HEK293 (cell line): ENCODE data around the gene LMF1.

Experiments
- BCL11B ChIP-seq: fragments of 450-650 bp; formaldehyde crosslinking; IDR thresholded peaks from 2 replicates; pipeline ENCODE4 v1.5.1; 2016; ENCODE audit warnings: low read depth, missing biosample characterization, missing genetic modification characterization
- EGR2 ChIP-seq: fragments of 450-650 bp; formaldehyde crosslinking; IDR thresholded peaks from 2 replicates; pipeline ENCODE4 v1.5.1; 2016; ENCODE audit warnings: low read depth, missing biosample characterization, missing genetic modification characterization
- MEIS1 ChIP-seq: sonication (generic); formaldehyde crosslinking; IDR thresholded peaks from 2 replicates; pipeline ENCODE4 v1.8.1; 2022; ENCODE audit warnings: missing genetic modification reagents, mild to moderate bottlenecking, borderline replicate concordance
- SALL2 ChIP-seq: fragments of 450-650 bp; formaldehyde crosslinking; IDR thresholded peaks from 2 replicates; pipeline ENCODE4 v1.5.0; 2017; ENCODE audit warnings: missing biosample characterization, mild to moderate bottlenecking, missing genetic modification characterization, borderline replicate concordance
- SP7 ChIP-seq: fragments of 450-650 bp; formaldehyde crosslinking; IDR thresholded peaks from 2 replicates; pipeline ENCODE4 v1.5.1; 2016; ENCODE audit warnings: missing biosample characterization, missing genetic modification characterization
- ZBTB17 ChIP-seq: fragments of 450-650 bp; formaldehyde crosslinking; IDR thresholded peaks from 2 replicates; pipeline ENCODE4 v1.5.1; 2016; ENCODE audit warnings: missing biosample characterization, missing genetic modification characterization
- ZFP69B ChIP-seq: fragments of 450-650 bp; formaldehyde crosslinking; IDR thresholded peaks from 2 replicates; pipeline ENCODE4 v1.5.1; 2016; ENCODE audit warnings: missing biosample characterization, missing genetic modification characterization
- ZNF174 ChIP-seq: fragments of 450-650 bp; formaldehyde crosslinking; IDR thresholded peaks from 2 replicates; pipeline ENCODE4 v1.5.0; 2017; ENCODE audit warnings: missing biosample characterization, mild to moderate bottlenecking, missing genetic modification characterization
- ZNF184 ChIP-seq: fragments of 450-650 bp; IDR thresholded peaks from 2 replicates; pipeline ENCODE4 v1.5.1; 2018; ENCODE audit warnings: missing biosample characterization, mild to moderate bottlenecking, missing genetic modification characterization
- ZNF211 ChIP-seq: fragments of 450-650 bp; formaldehyde crosslinking; IDR thresholded peaks from 2 replicates; pipeline ENCODE4 v1.5.1; 2016; ENCODE audit warnings: low read depth, missing biosample characterization, missing genetic modification characterization
- ZNF266 ChIP-seq: fragments of 450-650 bp; formaldehyde crosslinking; IDR thresholded peaks from 2 replicates; pipeline ENCODE4 v1.5.1; 2016; ENCODE audit warnings: missing biosample characterization, missing genetic modification characterization, low read depth
- ZNF302 ChIP-seq: fragments of 450-650 bp; formaldehyde crosslinking; IDR thresholded peaks from 2 replicates; pipeline ENCODE4 v1.5.1; 2016; ENCODE audit warnings: missing biosample characterization, missing genetic modification characterization, low read depth
- ZNF416 ChIP-seq: fragments of 450-650 bp; formaldehyde crosslinking; IDR thresholded peaks from 2 replicates; pipeline ENCODE4 v1.5.1; 2016; ENCODE audit warnings: missing biosample characterization, missing genetic modification characterization
- ZNF473 ChIP-seq: fragments of 450-650 bp; formaldehyde crosslinking; IDR thresholded peaks from 2 replicates; pipeline ENCODE4 v1.5.1; 2017; ENCODE audit warnings: missing biosample characterization, missing genetic modification characterization
- ZNF48 ChIP-seq: fragments of 450-650 bp; formaldehyde crosslinking; IDR thresholded peaks from 2 replicates; pipeline ENCODE4 v1.5.1; 2016; ENCODE audit warnings: missing biosample characterization, missing genetic modification characterization
- ZNF544 ChIP-seq: fragments of 450-650 bp; formaldehyde crosslinking; IDR thresholded peaks from 2 replicates; pipeline ENCODE4 v1.5.0; 2017; ENCODE audit warnings: missing biosample characterization, missing genetic modification characterization
- ZNF548 ChIP-seq: fragments of 450-650 bp; formaldehyde crosslinking; IDR thresholded peaks from 2 replicates; pipeline ENCODE4 v1.5.1; 2016; ENCODE audit warnings: missing biosample characterization, missing genetic modification characterization
- ZNF585B ChIP-seq: fragments of 450-650 bp; formaldehyde crosslinking; IDR thresholded peaks from 2 replicates; pipeline ENCODE4 v1.5.1; 2016; ENCODE audit warnings: missing biosample characterization, missing genetic modification characterization
- ZNF624 ChIP-seq: fragments of 450-650 bp; formaldehyde crosslinking; IDR thresholded peaks from 2 replicates; pipeline ENCODE4 v1.5.1; 2017; ENCODE audit warnings: missing biosample characterization, missing genetic modification characterization
- ZNF658 ChIP-seq: fragments of 450-650 bp; formaldehyde crosslinking; IDR thresholded peaks from 2 replicates; pipeline ENCODE4; 2016; ENCODE audit warnings: missing biosample characterization, missing genetic modification characterization
- ZNF670 ChIP-seq: fragments of 450-650 bp; formaldehyde crosslinking; IDR thresholded peaks from 2 replicates; pipeline ENCODE4 v1.5.1; 2016; ENCODE audit warnings: missing biosample characterization, missing genetic modification characterization, low read depth
- ZNF707 ChIP-seq: fragments of 450-650 bp; formaldehyde crosslinking; IDR thresholded peaks from 2 replicates; pipeline ENCODE4 v1.5.1; 2016; ENCODE audit warnings: missing biosample characterization, missing genetic modification characterization
- TF ChIP-seq, protein P1 (sequence below): fragments of 450-650 bp; formaldehyde crosslinking; IDR thresholded peaks from 2 replicates; pipeline ENCODE4 v1.5.1; 2016; ENCODE audit warnings: missing biosample characterization, missing genetic modification characterization, borderline replicate concordance
- TF ChIP-seq, protein P2 (sequence below): fragments of 450-650 bp; formaldehyde crosslinking; IDR thresholded peaks from 2 replicates; pipeline ENCODE4 v1.5.1; 2016; ENCODE audit warnings: missing biosample characterization, missing genetic modification characterization
- TF ChIP-seq, protein P3 (sequence below): fragments of 450-650 bp; formaldehyde crosslinking; IDR thresholded peaks from 2 replicates; pipeline ENCODE4 v1.5.1; 2016; ENCODE audit warnings: missing biosample characterization, missing genetic modification characterization
- TF ChIP-seq, protein P4 (sequence below): fragments of 450-650 bp; formaldehyde crosslinking; IDR thresholded peaks from 2 replicates; pipeline ENCODE4 v1.5.1; 2016; ENCODE audit warnings: missing biosample characterization, missing genetic modification characterization, borderline replicate concordance

Gene LMF1

DNA sequence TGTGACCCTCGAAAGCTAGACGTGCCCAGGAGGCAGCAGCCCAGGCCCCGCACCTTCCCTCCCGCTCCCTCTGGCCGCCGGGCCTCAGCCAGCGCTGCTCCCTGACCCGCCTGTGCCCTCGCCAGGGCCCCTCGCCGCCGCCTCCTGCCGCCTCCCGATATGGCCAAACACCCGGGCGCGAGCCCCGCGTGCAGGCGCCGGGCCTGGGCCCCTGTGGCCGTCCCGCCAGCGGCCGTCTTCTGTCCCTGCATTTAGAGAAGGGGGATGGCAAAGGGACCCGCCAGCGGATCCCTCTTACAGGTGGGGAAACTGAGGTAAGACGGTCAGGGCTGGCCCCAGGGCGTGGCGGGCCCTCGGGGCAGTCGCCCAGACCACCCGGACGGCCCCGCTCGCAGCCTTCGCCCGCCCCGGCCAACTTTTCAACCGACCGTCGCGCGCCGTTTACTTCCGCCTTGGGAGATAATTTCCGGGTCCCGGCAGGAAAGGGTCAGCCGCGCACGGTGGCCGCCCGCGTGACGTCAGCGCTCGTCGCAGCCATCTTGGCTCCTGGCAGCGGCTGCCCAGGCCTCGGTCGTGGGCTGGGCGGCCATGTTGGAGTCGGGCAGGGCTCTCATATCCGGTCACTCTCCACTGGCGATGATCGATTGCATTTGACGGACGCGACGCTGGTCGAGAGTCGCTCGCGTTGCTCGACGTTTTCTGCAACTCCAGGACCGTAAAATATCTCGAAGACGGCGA lies 163.3 kb downstream of the LMF1 start (continued):
- TF ChIP-seq, protein P1, sequence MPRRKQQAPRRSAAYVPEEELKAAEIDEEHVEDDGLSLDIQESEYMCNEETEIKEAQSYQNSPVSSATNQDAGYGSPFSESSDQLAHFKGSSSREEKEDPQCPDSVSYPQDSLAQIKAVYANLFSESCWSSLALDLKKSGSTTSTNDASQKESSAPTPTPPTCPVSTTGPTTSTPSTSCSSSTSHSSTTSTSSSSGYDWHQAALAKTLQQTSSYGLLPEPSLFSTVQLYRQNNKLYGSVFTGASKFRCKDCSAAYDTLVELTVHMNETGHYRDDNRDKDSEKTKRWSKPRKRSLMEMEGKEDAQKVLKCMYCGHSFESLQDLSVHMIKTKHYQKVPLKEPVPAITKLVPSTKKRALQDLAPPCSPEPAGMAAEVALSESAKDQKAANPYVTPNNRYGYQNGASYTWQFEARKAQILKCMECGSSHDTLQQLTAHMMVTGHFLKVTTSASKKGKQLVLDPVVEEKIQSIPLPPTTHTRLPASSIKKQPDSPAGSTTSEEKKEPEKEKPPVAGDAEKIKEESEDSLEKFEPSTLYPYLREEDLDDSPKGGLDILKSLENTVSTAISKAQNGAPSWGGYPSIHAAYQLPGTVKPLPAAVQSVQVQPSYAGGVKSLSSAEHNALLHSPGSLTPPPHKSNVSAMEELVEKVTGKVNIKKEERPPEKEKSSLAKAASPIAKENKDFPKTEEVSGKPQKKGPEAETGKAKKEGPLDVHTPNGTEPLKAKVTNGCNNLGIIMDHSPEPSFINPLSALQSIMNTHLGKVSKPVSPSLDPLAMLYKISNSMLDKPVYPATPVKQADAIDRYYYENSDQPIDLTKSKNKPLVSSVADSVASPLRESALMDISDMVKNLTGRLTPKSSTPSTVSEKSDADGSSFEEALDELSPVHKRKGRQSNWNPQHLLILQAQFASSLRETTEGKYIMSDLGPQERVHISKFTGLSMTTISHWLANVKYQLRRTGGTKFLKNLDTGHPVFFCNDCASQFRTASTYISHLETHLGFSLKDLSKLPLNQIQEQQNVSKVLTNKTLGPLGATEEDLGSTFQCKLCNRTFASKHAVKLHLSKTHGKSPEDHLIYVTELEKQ (tag by site-specific recombination), result peak; percentile 69
- no peak for TF ChIP-seq ZNF624 (tag by site-specific recombination)
- TF ChIP-seq BCL11B (tag by site-specific recombination), result peak; percentile 93
- no peak for TF ChIP-seq ZNF211 (tag by site-specific recombination)
- no peak for TF ChIP-seq ZNF548 (tag by site-specific recombination)
- no peak for TF ChIP-seq EGR2
- TF ChIP-seq MEIS1 (CRISPR knock-in tag), result no peak
- TF ChIP-seq, protein P2, sequence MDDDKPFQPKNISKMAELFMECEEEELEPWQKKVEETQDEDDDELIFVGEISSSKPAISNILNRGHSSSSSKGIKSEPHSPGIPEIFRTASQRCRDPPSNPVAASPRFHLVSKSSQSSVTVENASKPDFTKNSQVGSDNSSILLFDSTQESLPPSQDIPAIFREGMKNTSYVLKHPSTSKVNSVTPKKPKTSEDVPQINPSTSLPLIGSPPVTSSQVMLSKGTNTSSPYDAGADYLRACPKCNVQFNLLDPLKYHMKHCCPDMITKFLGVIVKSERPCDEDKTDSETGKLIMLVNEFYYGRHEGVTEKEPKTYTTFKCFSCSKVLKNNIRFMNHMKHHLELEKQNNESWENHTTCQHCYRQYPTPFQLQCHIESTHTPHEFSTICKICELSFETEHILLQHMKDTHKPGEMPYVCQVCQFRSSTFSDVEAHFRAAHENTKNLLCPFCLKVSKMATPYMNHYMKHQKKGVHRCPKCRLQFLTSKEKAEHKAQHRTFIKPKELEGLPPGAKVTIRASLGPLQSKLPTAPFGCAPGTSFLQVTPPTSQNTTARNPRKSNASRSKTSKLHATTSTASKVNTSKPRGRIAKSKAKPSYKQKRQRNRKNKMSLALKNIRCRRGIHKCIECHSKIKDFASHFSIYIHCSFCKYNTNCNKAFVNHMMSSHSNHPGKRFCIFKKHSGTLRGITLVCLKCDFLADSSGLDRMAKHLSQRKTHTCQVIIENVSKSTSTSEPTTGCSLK (tag by site-specific recombination), result no peak
- TF ChIP-seq ZNF48 (tag by site-specific recombination), result no peak
- TF ChIP-seq ZNF707 (tag by site-specific recombination), result no peak
- no peak for TF ChIP-seq ZNF416 (tag by site-specific recombination)
- no peak for TF ChIP-seq ZNF585B (tag by site-specific recombination)
- peak; percentile 67; the same call in 1 of the 2 replicates for TF ChIP-seq SP7 (tag by site-specific recombination)
- no peak for TF ChIP-seq ZNF544 (tag by site-specific recombination)
- TF ChIP-seq, protein P3, sequence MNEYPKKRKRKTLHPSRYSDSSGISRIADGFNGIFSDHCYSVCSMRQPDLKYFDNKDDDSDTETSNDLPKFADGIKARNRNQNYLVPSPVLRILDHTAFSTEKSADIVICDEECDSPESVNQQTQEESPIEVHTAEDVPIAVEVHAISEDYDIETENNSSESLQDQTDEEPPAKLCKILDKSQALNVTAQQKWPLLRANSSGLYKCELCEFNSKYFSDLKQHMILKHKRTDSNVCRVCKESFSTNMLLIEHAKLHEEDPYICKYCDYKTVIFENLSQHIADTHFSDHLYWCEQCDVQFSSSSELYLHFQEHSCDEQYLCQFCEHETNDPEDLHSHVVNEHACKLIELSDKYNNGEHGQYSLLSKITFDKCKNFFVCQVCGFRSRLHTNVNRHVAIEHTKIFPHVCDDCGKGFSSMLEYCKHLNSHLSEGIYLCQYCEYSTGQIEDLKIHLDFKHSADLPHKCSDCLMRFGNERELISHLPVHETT (tag by site-specific recombination), result peak; percentile 79; the same call in 1 of the 2 replicates
- TF ChIP-seq ZNF473, result no peak
- TF ChIP-seq, protein P4, sequence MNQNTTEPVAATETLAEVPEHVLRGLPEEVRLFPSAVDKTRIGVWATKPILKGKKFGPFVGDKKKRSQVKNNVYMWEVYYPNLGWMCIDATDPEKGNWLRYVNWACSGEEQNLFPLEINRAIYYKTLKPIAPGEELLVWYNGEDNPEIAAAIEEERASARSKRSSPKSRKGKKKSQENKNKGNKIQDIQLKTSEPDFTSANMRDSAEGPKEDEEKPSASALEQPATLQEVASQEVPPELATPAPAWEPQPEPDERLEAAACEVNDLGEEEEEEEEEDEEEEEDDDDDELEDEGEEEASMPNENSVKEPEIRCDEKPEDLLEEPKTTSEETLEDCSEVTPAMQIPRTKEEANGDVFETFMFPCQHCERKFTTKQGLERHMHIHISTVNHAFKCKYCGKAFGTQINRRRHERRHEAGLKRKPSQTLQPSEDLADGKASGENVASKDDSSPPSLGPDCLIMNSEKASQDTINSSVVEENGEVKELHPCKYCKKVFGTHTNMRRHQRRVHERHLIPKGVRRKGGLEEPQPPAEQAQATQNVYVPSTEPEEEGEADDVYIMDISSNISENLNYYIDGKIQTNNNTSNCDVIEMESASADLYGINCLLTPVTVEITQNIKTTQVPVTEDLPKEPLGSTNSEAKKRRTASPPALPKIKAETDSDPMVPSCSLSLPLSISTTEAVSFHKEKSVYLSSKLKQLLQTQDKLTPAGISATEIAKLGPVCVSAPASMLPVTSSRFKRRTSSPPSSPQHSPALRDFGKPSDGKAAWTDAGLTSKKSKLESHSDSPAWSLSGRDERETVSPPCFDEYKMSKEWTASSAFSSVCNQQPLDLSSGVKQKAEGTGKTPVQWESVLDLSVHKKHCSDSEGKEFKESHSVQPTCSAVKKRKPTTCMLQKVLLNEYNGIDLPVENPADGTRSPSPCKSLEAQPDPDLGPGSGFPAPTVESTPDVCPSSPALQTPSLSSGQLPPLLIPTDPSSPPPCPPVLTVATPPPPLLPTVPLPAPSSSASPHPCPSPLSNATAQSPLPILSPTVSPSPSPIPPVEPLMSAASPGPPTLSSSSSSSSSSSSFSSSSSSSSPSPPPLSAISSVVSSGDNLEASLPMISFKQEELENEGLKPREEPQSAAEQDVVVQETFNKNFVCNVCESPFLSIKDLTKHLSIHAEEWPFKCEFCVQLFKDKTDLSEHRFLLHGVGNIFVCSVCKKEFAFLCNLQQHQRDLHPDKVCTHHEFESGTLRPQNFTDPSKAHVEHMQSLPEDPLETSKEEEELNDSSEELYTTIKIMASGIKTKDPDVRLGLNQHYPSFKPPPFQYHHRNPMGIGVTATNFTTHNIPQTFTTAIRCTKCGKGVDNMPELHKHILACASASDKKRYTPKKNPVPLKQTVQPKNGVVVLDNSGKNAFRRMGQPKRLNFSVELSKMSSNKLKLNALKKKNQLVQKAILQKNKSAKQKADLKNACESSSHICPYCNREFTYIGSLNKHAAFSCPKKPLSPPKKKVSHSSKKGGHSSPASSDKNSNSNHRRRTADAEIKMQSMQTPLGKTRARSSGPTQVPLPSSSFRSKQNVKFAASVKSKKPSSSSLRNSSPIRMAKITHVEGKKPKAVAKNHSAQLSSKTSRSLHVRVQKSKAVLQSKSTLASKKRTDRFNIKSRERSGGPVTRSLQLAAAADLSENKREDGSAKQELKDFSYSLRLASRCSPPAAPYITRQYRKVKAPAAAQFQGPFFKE (tag by site-specific recombination), result no peak
- no peak for TF ChIP-seq ZNF302 (tag by site-specific recombination)
- peak; percentile 99 for TF ChIP-seq ZBTB17
- TF ChIP-seq SALL2 (tag by site-specific recombination), result no peak
- TF ChIP-seq ZNF184, result no peak
- TF ChIP-seq ZNF658 (tag by site-specific recombination), result no peak
- TF ChIP-seq ZNF670 (tag by site-specific recombination), result no peak
- no peak for TF ChIP-seq ZNF266 (tag by site-specific recombination)
- TF ChIP-seq ZFP69B (tag by site-specific recombination), result no peak; the same call in 1 of the 2 replicates
- TF ChIP-seq ZNF174 (tag by site-specific recombination), result no peak
